Left cardiac atrium (tissue), 4 donors: ENCODE results near the gene HSPA12A. TPM values are rescaled to one million over a fixed set of nuclear protein-coding genes. Genes with fewer than 3 reads are reported as not detected.
A peak's percentile ranks its signal among the peaks of the same experiment; 100 is the strongest.
"Not testable (repeated sequence)": the region's sequence is repeated elsewhere in the genome, so short reads cannot be mapped to it uniquely, and the experiment has no call there.

ENCODE experiments used
- ATAC-seq, 2 donors: fragments of 200-7000 bp; cut with Tn5 transposase; one replicate each; pipeline ENCODE4 v1.9.1; 2020; ENCODE audit warnings: mild to moderate bottlenecking in 2 of 2, moderate library complexity in 2 of 2
- DNase-seq: peaks from one replicate; pipeline ENCODE4 v3.0.0-alpha.2; 2020
- intact Hi-C, 2 donors: fragments of 100-400 bp; cut with DNase I; formaldehyde crosslinking; loops; one replicate each; pipeline versions ENCODE4 v1.14.1 to v1.15.1; 2022 to 2023
- total RNA-seq, 2 donors: library from RNA; stranded (reverse); fragmentation: NEBNext Ultra II Directional; extraction: Animal tissue kit (Norgen Biotek cat#: 25700); gene quantifications; one replicate each; pipeline ENCODE4 v1.2.1, GENCODE V29; 2021
- donor health status: DM: no; HTN: yes; CAD: no.
- donor health status: DM: no; HTN: yes; CAD: no; lungs with severe emphysema.
- donor health status: DM: yes; HTN: yes; CAD: no.
- donor health status: Dilated cardiomyopathy.

Gene HSPA12A
- total RNA-seq, 2 donors from 2014 or later = 16.6 to 23.4 TPM

- DNase-seq = no peak
- intact Hi-C loops = no loop called here
Observed at GRCh38 chr10:116722736-116723427, 19.5 kb downstream of the HSPA12A start.

GRCh38 chr10:116721547-116722392, 20.6 kb downstream of the HSPA12A start:
- intact Hi-C loops = no loop called here
- ATAC-seq (peak in 1 of 2 donors; percentile 24), DNase-seq (no peak)

More at GRCh38 chr10:116722736-116723427, 19.5 kb downstream of the HSPA12A start:
- ATAC-seq = no peak

GRCh38 chr10:116720668-116721546, 21.5 kb downstream of the HSPA12A start:
- intact Hi-C loops = no loop called here
- DNase-seq (no peak), ATAC-seq (no peak)

GRCh38 chr10:116720241-116720643, 22.1 kb downstream of the HSPA12A start:
- ATAC-seq (peak; percentile 36 to 82), DNase-seq (no peak)
- intact Hi-C loops = no loop called here

GRCh38 chr10:116719804-116720203, 22.6 kb downstream of the HSPA12A start:
- intact Hi-C loops = no loop called here
- DNase-seq (no peak), ATAC-seq (peak in 1 of 2 donors; percentile 15)

GRCh38 chr10:116718058-116718457, 24.3 kb downstream of the HSPA12A start:
- no peak for DNase-seq
- ATAC-seq = no peak
- intact Hi-C loops = no loop called here

GRCh38 chr10:116716381-116716780, 26.0 kb downstream of the HSPA12A start:
- DNase-seq (peak; percentile 47), ATAC-seq (peak; percentile 32 to 53)
- intact Hi-C loops = no loop called here

- ATAC-seq = no peak
- DNase-seq = no peak
- intact Hi-C loops = no loop called here
Observed at GRCh38 chr10:116715839-116716377, 26.5 kb downstream of the HSPA12A start.

- intact Hi-C loops = no loop called here
- ATAC-seq = no peak
- DNase-seq = no peak
Observed at GRCh38 chr10:116715341-116715740, 27.0 kb downstream of the HSPA12A start.

GRCh38 chr10:116713846-116714245, 28.5 kb downstream of the HSPA12A start:
- intact Hi-C loops = no loop called here
- DNase-seq (no peak), ATAC-seq (no peak)

GRCh38 chr10:116712989-116713543, 29.3 kb downstream of the HSPA12A start:
- ATAC-seq (no peak), DNase-seq (no peak)
- intact Hi-C loops = no loop called here

GRCh38 chr10:116712519-116712918, 29.8 kb downstream of the HSPA12A start:
- no peak for ATAC-seq
- intact Hi-C loops = no loop called here

GRCh38 chr10:116711803-116712202, 30.6 kb downstream of the HSPA12A start:
- ATAC-seq, DNase-seq, intact Hi-C loops: not testable (repeated sequence)

More at GRCh38 chr10:116712519-116712918, 29.8 kb downstream of the HSPA12A start:
- DNase-seq = no peak

- DNase-seq (no peak), ATAC-seq (no peak)
- intact Hi-C loops = no loop called here
Observed at GRCh38 chr10:116710076-116710475, 32.3 kb downstream of the HSPA12A start.

- intact Hi-C loops = no loop called here
- no peak for ATAC-seq
- no peak for DNase-seq
Observed at GRCh38 chr10:116708877-116709276, 33.5 kb downstream of the HSPA12A start.

GRCh38 chr10:116708391-116708821, 34.0 kb downstream of the HSPA12A start:
- intact Hi-C loops = no loop called here
- DNase-seq (no peak), ATAC-seq (peak; percentile 15 to 97)

- intact Hi-C loops = no loop called here
- no peak for DNase-seq
- ATAC-seq = peak; percentile 38 to 63
Observed at GRCh38 chr10:116707981-116708380, 34.4 kb downstream of the HSPA12A start.

GRCh38 chr10:116706281-116706680, 36.1 kb downstream of the HSPA12A start:
- intact Hi-C loops = no loop called here
- DNase-seq = no peak
- ATAC-seq = peak in 1 of 2 donors; percentile 20

- ATAC-seq (peak in 1 of 2 donors; percentile 80), DNase-seq (no peak)
- intact Hi-C loops = no loop called here
Observed at GRCh38 chr10:116705498-116705897, 36.9 kb downstream of the HSPA12A start.
